ENCODE measurements around the gene FLVCR2. TPM values are rescaled to one million over a fixed set of nuclear protein-coding genes. Genes with fewer than 3 reads are reported as not detected.
"Not testable (repeated sequence)": the region's sequence is repeated elsewhere in the genome, so short reads cannot be mapped to it uniquely, and the experiment has no call there.

Gene FLVCR2
- total RNA-seq, 1 experiment from 2014 or later = 12.4 TPM

DNA sequence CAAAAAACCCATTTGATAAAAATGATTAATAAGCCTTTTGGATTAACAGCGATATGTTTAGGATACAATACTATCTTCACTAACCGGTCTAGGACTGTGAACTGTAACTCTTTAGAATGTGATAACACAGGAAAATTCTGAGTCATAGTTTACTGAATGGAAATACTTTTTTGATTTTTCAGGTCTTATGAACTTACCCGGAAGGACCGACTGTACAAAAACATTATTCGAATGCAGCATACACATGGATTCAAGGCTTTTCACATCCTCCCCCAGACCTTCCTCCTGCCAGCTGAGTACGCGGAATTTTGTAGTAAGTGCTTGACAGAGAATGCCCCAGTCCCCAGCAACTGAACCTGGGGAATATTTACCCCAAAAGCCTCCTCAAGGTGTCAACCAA, 111.6 kb downstream of the FLVCR2 start:
- no peaks in the 10 kb centered on the region for H3F3A ChIP-seq (ENCODE audit: insufficient read depth, low read depth)
- CTCF ChIA-PET = no interaction called here
- no peak for DNase-seq
- no peak overlapping the region for H2AFZ ChIP-seq
- H3K27me3 ChIP-seq (ENCODE audit: insufficient read depth, low read depth) = no peaks in the 10 kb centered on the region
- H3K27ac ChIP-seq = no peak overlapping the region
- POLR2A ChIA-PET (ENCODE audit: unreplicated experiment) = no interaction called here
- intact Hi-C loops (cut with micrococcal nuclease; ENCODE audit: unreplicated experiment) = no loop called here
- peaks cover 39% of the 10 kb centered on the region for H3K36me3 ChIP-seq (ENCODE audit: low read depth)
- no peaks in the 10 kb centered on the region for H3K9me3 ChIP-seq (ENCODE audit: insufficient read depth, low read depth)
- H3K4me3 ChIP-seq = no peak overlapping the region
- TF ChIP-seq EZH2 (IDR thresholded peaks at IDR 0.05; ENCODE audit: low read depth) = no peak
- no TSS peak for BruUV-seq (replicated peaks)
- H3K79me2 ChIP-seq (ENCODE audit: low read depth) = no peaks in the 10 kb centered on the region
- H3K9me2 ChIP-seq (ENCODE audit: insufficient read depth) = no peaks in the 10 kb centered on the region
- no peaks in the 10 kb centered on the region for H3K4me1 ChIP-seq (replicated peaks; ENCODE audit: insufficient read depth)
- H3K4me2 ChIP-seq = no peak overlapping the region
- H4K20me1 ChIP-seq (ENCODE audit: insufficient read depth) = no peaks in the 10 kb centered on the region

DNA sequence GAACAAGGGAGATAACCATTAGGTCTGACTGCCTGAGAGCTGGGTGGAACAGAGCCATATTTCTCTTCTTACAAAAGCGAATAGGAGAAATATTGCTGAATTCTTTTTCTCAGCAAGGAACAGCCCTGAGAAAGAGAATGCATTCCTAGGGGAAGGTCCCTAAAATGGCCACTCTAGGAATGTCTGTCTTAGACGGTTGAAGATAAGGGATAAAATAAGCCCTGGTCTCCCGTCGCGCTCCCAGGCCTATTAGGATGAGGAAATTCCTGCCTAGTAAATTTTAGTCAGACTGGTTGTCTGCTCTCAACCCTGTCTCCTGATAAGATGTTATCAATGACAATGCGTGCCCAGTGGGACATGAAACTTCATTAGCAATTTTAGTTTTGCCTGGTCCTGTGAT, 116.6 kb downstream of the FLVCR2 start:
- H3K4me2 ChIP-seq; H3F3A ChIP-seq (ENCODE audit: insufficient read depth, low read depth); H4K20me1 ChIP-seq (ENCODE audit: insufficient read depth); POLR2A ChIA-PET (ENCODE audit: unreplicated experiment); H3K27ac ChIP-seq; H3K79me2 ChIP-seq (ENCODE audit: low read depth); BruUV-seq (replicated peaks); H3K27me3 ChIP-seq (ENCODE audit: insufficient read depth, low read depth); H3K4me1 ChIP-seq (replicated peaks; ENCODE audit: insufficient read depth); intact Hi-C loops (cut with micrococcal nuclease; ENCODE audit: unreplicated experiment); H3K4me3 ChIP-seq; H2AFZ ChIP-seq; CTCF ChIA-PET; DNase-seq; H3K9me2 ChIP-seq (ENCODE audit: insufficient read depth); H3K9me3 ChIP-seq (ENCODE audit: insufficient read depth, low read depth): not testable (repeated sequence)
- peaks cover 38% of the 10 kb centered on the region for H3K36me3 ChIP-seq (ENCODE audit: low read depth)

DNA sequence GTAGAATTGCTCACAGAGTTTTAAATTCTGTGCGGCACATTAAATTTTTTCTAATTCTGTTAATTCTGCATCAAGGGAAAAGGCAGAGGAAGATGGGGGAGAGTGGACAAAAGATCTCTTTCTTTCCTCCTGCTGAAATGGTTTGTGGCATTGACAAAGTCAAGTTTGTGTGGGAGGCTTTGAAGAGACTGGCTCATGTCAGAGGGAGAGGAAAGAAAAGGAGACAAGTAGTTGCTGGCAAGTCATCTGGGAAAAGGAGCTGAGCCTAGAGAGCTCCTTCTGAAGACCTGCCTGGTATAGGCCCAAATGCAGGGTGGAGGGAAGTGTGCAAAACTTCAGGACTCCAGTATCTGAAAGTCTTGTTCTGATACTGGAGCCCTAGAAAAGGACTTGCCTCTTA, 119.0 kb downstream of the FLVCR2 start:
- Histone ChIP-seq H3F3A (ENCODE audit: insufficient read depth, low read depth) (no peaks in the 10 kb centered on the region), H3K36me3 (ENCODE audit: low read depth) (peaks cover 26% of the 10 kb centered on the region; the same call in 1 of the 2 replicates), H3K9me2 (ENCODE audit: insufficient read depth) (no peaks in the 10 kb centered on the region), H3K79me2 (ENCODE audit: low read depth) (no peaks in the 10 kb centered on the region), H3K4me1 (replicated peaks; ENCODE audit: insufficient read depth) (no peaks in the 10 kb centered on the region), H3K4me2 (no peak overlapping the region), H3K27ac (no peak overlapping the region), H3K27me3 (ENCODE audit: insufficient read depth, low read depth) (no peaks in the 10 kb centered on the region), H3K9me3 (ENCODE audit: insufficient read depth, low read depth) (no peaks in the 10 kb centered on the region), H4K20me1 (ENCODE audit: insufficient read depth) (no peaks in the 10 kb centered on the region), H3K4me3 (no peak overlapping the region), H2AFZ (no peak overlapping the region)
- intact Hi-C loops (cut with micrococcal nuclease; ENCODE audit: unreplicated experiment) = no loop called here
- TSS peak; percentile 17 for BruUV-seq (replicated peaks)
- TF ChIP-seq EZH2 (IDR thresholded peaks at IDR 0.05; ENCODE audit: low read depth) = no peak
- TF ChIP-seq CTCF (conservative IDR thresholded peaks at IDR 0.05) = no peak
- DNase-seq = no peak
- POLR2A ChIA-PET (ENCODE audit: unreplicated experiment) = no interaction called here
- CTCF ChIA-PET = no interaction called here

Other genes starting within 250 kb of the FLVCR2 start
- gene JDP2, start 150.6 kb upstream of the FLVCR2 start, total RNA-seq (2021) = 186 and 300 TPM in 2 replicates
- 55.7 and 79.0 TPM in 2 replicates for gene BATF, start 56.2 kb upstream of the FLVCR2 start, total RNA-seq (2021)
- gene ERG28, start 82.3 kb downstream of the FLVCR2 start, total RNA-seq (2021) = 25.2 and 32.5 TPM in 2 replicates
- gene TTLL5, start 82.6 kb downstream of the FLVCR2 start, total RNA-seq (2021) = 60.3 and 75.3 TPM in 2 replicates

All from PC-9 (cell line).